ENCODE measurements around the gene ZFHX3. TPM values are rescaled to one million over a fixed set of nuclear protein-coding genes. Genes with fewer than 3 reads are reported as not detected.

ZFHX3 gene
- total and polyA plus RNA-seq, 9 of the 15 experiments (the other 6 are each of a cell fraction or from before 2014, with no cell fraction given): 0.01 to 0.23 (median 0.06) TPM; not detected in 4

- no peak for TF ChIP-seq ZNF695 (CRISPR knock-in tag; IDR thresholded peaks at IDR 0.05)
- TF ChIP-seq HMG20B (CRISPR knock-in tag; IDR thresholded peaks at IDR 0.05): no peak
- TF ChIP-seq LEF1 (IDR thresholded peaks at IDR 0.05): no peak
- no peak for TF ChIP-seq SMARCA5 (IDR thresholded peaks at IDR 0.05)
- no peak for TF ChIP-seq E2F8 (IDR thresholded peaks at IDR 0.05; ENCODE audit: low read depth, partially characterized antibody)
- no peak for TF ChIP-seq CBFA2T3 (IDR thresholded peaks at IDR 0.05)
- no peak for TF ChIP-seq CBX2 (IDR thresholded peaks at IDR 0.05; ENCODE audit: insufficient read depth, low read length, poor library complexity, severe bottlenecking)
Measured at GRCh38 chr16:72865835-72866234, 182.1 kb downstream of the ZFHX3 start (continued).

GRCh38 chr16:72865258-72865657, 182.7 kb downstream of the ZFHX3 start:
- no TSS peak for BruUV-seq (replicated peaks)
- FAIRE-seq (no peak), ATAC-seq (no peak), DNase-seq (ENCODE audit: extremely low read depth in 1 of 4, low spot score in 3 of 4) (no peak)
- WGBS (ENCODE audit: insufficient coverage, low coverage, missing lambda C conversion rate): 8% methylated on average over 5 of the region's 5 CpGs
- H3K4me2 ChIP-seq (ENCODE audit: insufficient read depth, low read length): no peak overlapping the region
- ChIA-PET POLR2A (no interaction called here), CTCF (ENCODE audit: low intra/inter-chr PET ratio) (no interaction called here)
- in situ Hi-C loops (cut with MboI): no loop called here
- no peak overlapping the region for H3K9ac ChIP-seq (ENCODE audit: insufficient read depth in 1 of 2, low read depth in 2 of 2, low read length in 2 of 2)
- peaks cover 0 to 29% of the 10 kb centered on the region in 2 experiments; a peak in 2 of 5 replicates for H3K27me3 ChIP-seq (ENCODE audit: control insufficient read depth in 2 of 2, insufficient read depth in 2 of 2, low read length in 2 of 2)
- intact Hi-C loops (cut with micrococcal nuclease): no loop called here
- no peak overlapping the region for H3K27ac ChIP-seq (ENCODE audit: extremely low read depth, low read depth, low read length)
- H3K9me3 ChIP-seq (replicated peaks; ENCODE audit: control insufficient read depth, insufficient read depth, low read depth, low read length): no peaks in the 10 kb centered on the region
- H3K9me1 ChIP-seq (ENCODE audit: control insufficient read depth, insufficient read depth, low read length): no peaks in the 10 kb centered on the region
- H3K4me1 ChIP-seq (replicated peaks in 1 of 2; ENCODE audit: control insufficient read depth in 2 of 2, insufficient read depth in 2 of 2, low read length in 2 of 2): no peaks in the 10 kb centered on the region
- no peaks in the 10 kb centered on the region for H3K36me3 ChIP-seq (ENCODE audit: control insufficient read depth, insufficient read depth, low read length)
- no peaks in the 10 kb centered on the region for H4K20me1 ChIP-seq (replicated peaks; ENCODE audit: control insufficient read depth, insufficient read depth, low read length)
- H3K79me2 ChIP-seq (ENCODE audit: control insufficient read depth, insufficient read depth, low read length): no peaks in the 10 kb centered on the region
- no peak overlapping the region for H2AFZ ChIP-seq (ENCODE audit: low read depth, low read length)
- H3K4me3 ChIP-seq: no peak overlapping the region
- TF ChIP-seq USF2 (CRISPR knock-in tag; IDR thresholded peaks at IDR 0.05): no peak
- TF ChIP-seq ATF1 (CRISPR knock-in tag; IDR thresholded peaks at IDR 0.05): no peak
- no peak for TF ChIP-seq ATF1 (tag; IDR thresholded peaks at IDR 0.05)
- no peak for TF ChIP-seq ZNF239 (CRISPR knock-in tag; IDR thresholded peaks at IDR 0.05)
- no peak for TF ChIP-seq U2AF1 (optimal IDR thresholded peaks at IDR 0.05; ENCODE audit: low read depth, low read length)
- no peak for TF ChIP-seq TBP (optimal IDR thresholded peaks at IDR 0.05; ENCODE audit: low read depth, low read length)
- TF ChIP-seq SAFB2 (IDR thresholded peaks at IDR 0.05; ENCODE audit: borderline replicate concordance, low read depth, low read length, severe bottlenecking): no peak

All from K562 (cell line).